BLaER1 (cell line): ENCODE measurements around the gene VPS41.
"Not testable (repeated sequence)": the region's sequence is repeated elsewhere in the genome, so short reads cannot be mapped to it uniquely, and the experiment has no call there.

Source experiments
- H3K27ac ChIP-seq: shearing (Covaris generic); formaldehyde crosslinking; 2 replicates; pipeline ENCODE4 v1.8.1; 2022
- H3K27me3 ChIP-seq: shearing (Covaris generic); formaldehyde crosslinking; 2 replicates; pipeline ENCODE4 v1.8.1; 2022
- H3K36me3 ChIP-seq: shearing (Covaris generic); formaldehyde crosslinking; 2 replicates; pipeline ENCODE4 v1.8.1; 2022
- H3K4me1 ChIP-seq: shearing (Covaris generic); formaldehyde crosslinking; 2 replicates; pipeline ENCODE4 v1.8.1; 2022
- H3K4me2 ChIP-seq: shearing (Covaris generic); formaldehyde crosslinking; 2 replicates; pipeline ENCODE4 v1.8.1; 2022
- H3K4me3 ChIP-seq: shearing (Covaris generic); formaldehyde crosslinking; 2 replicates; pipeline ENCODE4 v1.8.1; 2022
- H3K9ac ChIP-seq: shearing (Covaris generic); formaldehyde crosslinking; 2 replicates; pipeline ENCODE4 v1.8.1; 2022
- H3K9me3 ChIP-seq: shearing (Covaris generic); formaldehyde crosslinking; 2 replicates; pipeline ENCODE4 v1.8.1; 2022
- H4K20me1 ChIP-seq: shearing (Covaris generic); formaldehyde crosslinking; 2 replicates; pipeline ENCODE4 v1.8.1; 2022
- Cebpa-rat ChIP-seq: shearing (Covaris generic); IDR thresholded peaks from 2 replicates; pipeline ENCODE4 v1.8.1; 2022

The VPS41 gene

DNA sequence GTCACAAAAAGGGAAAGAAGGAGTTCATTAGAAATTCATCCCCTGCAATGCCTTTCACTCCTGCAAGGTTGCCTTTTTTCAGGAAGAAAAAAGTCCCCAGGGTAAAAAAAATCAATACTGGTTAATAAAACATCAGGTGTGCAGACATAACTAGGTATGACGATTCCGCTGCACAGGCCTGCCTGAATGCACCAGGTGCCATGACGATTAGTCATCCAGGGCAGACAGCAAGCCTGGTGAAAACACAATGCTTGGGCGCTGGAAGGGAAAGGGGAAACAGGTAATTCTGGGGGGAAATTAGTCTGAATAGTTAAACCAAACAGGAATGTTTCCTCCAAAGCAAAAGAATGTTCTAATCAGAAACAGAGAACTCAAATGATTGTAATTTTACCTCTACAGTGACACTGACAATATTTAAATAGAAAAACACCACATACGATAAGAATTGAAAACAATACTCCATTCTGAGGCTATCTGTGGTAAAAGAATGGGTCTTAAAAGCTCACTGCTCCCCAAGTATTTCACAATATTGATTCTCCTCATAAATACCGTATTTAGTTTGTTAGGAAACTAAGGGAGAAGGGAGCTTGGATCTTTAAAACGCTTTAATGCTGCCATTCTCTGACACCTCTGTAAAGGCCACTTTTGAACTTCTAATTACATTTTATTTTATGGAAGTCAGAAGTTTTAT, 45.2 kb downstream of the VPS41 start:
- Histone ChIP-seq H3K27ac (no peak overlapping the region), H3K4me1 (no peaks in the 10 kb centered on the region), H3K36me3 (peaks cover 62% of the 10 kb centered on the region), H3K4me2 (no peak overlapping the region), H4K20me1 (no peaks in the 10 kb centered on the region), H3K4me3 (no peak overlapping the region), H3K9ac (no peak overlapping the region), H3K27me3 (no peaks in the 10 kb centered on the region), H3K9me3 (no peaks in the 10 kb centered on the region)
- TF ChIP-seq Cebpa-rat: no peak

DNA sequence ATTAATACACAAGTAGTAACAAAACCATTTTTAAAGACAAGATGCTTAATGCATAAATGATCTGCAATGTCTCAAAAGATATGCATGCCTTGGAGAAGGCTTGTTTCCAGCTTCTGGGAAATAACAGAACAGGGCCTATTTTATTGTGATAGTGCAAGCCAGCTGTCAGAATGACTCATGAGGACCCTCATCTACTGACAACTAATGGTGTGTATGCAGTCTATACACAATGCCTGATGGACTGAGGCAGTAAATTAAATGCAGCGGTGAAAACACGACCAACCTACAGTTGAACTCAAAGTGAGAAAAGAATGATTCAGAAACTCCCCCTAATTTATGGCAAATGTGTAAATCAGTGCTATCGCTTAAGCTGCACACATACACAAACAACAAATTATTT, 46.3 kb downstream of the VPS41 start:
- Histone ChIP-seq H3K9ac (no peak overlapping the region), H4K20me1 (no peaks in the 10 kb centered on the region), H3K4me2 (no peak overlapping the region), H3K9me3 (no peaks in the 10 kb centered on the region), H3K27me3 (no peaks in the 10 kb centered on the region), H3K4me1 (no peaks in the 10 kb centered on the region), H3K36me3 (peaks cover 51% of the 10 kb centered on the region), H3K27ac (no peak overlapping the region), H3K4me3 (no peak overlapping the region)
- no peak for TF ChIP-seq Cebpa-rat

DNA sequence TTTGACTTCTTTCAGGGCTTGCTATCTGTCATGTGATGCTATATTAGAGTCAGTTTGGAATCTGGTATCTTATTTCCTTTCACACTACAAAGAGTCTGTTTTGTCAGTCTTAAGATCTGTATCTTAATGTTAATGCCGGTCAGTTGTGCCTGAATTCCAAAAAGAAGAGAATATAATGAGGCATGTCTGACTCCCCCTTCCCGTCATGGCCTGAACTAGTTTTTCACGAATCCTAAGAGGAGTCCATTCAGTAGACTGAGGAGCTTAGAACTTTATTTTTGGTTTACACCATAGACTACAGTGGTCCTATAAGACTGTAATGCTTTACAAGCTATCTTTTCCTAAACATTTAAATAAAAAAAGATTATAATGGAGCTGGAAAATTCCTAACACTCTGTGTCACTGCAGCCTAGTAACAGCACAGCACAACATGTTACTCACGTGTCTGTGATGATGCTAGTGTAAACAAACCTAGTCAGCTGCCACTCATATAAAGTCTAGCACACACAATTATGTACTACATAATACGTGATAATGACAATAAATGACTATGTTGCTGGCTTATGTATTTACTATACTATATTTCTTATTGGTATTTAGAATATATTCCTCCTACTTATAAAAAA, 50.6 kb downstream of the VPS41 start:
- Histone ChIP-seq H3K4me3 (no peak overlapping the region), H4K20me1 (no peaks in the 10 kb centered on the region), H3K4me2 (no peak overlapping the region), H3K4me1 (no peaks in the 10 kb centered on the region), H3K9ac (no peak overlapping the region), H3K27ac (no peak overlapping the region), H3K36me3 (peaks cover 21% of the 10 kb centered on the region), H3K27me3 (no peaks in the 10 kb centered on the region), H3K9me3 (no peaks in the 10 kb centered on the region)
- no peak for TF ChIP-seq Cebpa-rat

DNA sequence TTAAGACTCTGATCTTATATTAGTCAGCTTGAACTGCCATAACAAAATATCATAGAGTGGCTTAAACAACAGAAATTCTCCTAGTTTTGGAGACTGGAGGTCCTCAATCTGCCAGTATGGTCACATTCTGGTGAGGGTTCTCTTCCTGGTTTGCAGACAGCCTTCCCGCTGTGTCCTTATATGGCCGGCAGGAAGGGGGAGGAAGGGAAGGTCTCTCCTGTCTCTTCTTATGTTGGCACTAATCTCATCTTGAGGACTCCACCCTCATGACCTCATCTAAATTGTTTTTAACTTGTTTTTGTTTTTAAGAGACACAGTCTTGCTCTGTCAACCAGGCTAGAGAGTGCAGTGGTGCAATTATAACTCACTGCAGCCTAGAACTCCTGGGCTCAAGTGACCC, 53.1 kb downstream of the VPS41 start:
- TF ChIP-seq Cebpa-rat: no peak
- H3K4me2 ChIP-seq: no peak overlapping the region
- no peaks in the 10 kb centered on the region for H3K27me3 ChIP-seq

DNA sequence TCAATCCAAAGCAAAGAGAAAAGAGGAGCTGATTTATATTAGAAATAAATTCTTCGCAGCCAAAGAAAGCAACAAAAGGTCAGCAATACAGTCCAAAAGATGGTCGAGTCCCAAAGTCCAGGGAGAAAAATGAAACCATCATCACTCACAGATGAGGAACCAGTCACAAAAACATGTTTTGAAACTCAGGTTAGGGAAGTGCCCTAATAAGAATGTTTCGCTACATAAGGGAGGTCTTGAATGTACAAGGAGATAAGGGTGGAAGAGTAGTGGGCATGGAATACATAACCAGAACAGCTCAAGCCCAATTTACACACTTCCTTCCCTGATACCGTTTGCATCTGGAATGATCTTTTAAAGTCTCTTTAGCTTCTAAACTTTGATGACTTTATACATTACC, 53.6 kb downstream of the VPS41 start:
- Histone ChIP-seq H3K9ac (no peak overlapping the region), H3K27ac (no peak overlapping the region), H3K27me3 (no peaks in the 10 kb centered on the region), H3K4me2 (no peak overlapping the region), H3K9me3 (no peaks in the 10 kb centered on the region), H4K20me1 (no peaks in the 10 kb centered on the region), H3K4me3 (no peak overlapping the region), H3K36me3 (0 out of 2 replicates have a peak, but pooled peaks cover 4% of the 10 kb centered on the region), H3K4me1 (no peaks in the 10 kb centered on the region)
- no peak for TF ChIP-seq Cebpa-rat

More for the DNA sequence above, 53.1 kb downstream of the VPS41 start:
- H4K20me1 ChIP-seq: no peaks in the 10 kb centered on the region
- H3K36me3 ChIP-seq: peaks cover 8% of the 10 kb centered on the region
- no peak overlapping the region for H3K27ac ChIP-seq
- no peaks in the 10 kb centered on the region for H3K9me3 ChIP-seq
- H3K4me3 ChIP-seq: no peak overlapping the region
- no peaks in the 10 kb centered on the region for H3K4me1 ChIP-seq
- no peak overlapping the region for H3K9ac ChIP-seq

DNA sequence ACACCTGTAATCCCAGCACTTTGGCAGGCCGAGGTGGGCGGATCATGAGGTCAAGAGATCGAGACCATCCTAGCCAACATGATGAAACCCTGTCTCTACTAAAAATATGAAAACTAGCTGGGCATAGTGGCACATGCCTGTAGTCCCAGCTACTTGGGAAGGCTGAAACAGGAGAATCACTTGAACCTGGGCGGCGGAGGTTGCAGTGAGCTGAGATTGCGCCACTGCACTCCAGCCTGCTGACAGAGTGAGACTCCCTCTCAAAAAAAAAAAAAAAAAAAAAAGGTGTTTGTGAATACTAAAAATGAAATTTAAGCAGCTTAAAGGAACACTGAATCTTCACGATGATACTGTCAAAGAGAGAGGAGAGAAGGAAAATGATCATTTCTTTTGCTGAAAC, 54.0 kb downstream of the VPS41 start:
- H3K4me2 ChIP-seq, H3K27ac ChIP-seq, H3K4me1 ChIP-seq, H3K9ac ChIP-seq, H3K9me3 ChIP-seq, H4K20me1 ChIP-seq, H3K27me3 ChIP-seq, H3K4me3 ChIP-seq, H3K36me3 ChIP-seq: not testable (repeated sequence)

DNA sequence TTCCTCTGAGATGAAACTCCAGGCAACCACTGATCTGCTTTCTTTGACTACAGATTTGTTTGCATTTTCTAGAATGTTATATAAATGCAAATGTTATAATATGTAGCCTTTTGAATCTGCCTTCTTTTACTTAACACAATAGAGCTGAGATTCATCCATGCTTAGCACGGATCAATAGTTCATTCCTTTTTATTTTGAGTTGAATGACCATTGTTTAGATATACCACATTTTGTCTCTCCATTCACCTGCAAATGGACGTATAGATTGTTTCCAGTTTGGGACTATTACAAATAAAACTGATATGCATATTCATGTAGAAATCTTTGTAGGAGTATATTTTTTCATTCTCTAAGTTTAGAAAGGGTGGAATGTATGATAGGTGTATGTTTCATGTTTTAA, 57.7 kb downstream of the VPS41 start:
- H3K4me2 ChIP-seq: no peak overlapping the region
- no peaks in the 10 kb centered on the region for H4K20me1 ChIP-seq
- H3K9me3 ChIP-seq: no peaks in the 10 kb centered on the region
- no peaks in the 10 kb centered on the region for H3K4me1 ChIP-seq
- TF ChIP-seq Cebpa-rat: no peak
- H3K27ac ChIP-seq: no peak overlapping the region
- H3K36me3 ChIP-seq: peaks cover 12% of the 10 kb centered on the region
- H3K4me3 ChIP-seq: no peak overlapping the region
- no peak overlapping the region for H3K9ac ChIP-seq
- no peaks in the 10 kb centered on the region for H3K27me3 ChIP-seq

DNA sequence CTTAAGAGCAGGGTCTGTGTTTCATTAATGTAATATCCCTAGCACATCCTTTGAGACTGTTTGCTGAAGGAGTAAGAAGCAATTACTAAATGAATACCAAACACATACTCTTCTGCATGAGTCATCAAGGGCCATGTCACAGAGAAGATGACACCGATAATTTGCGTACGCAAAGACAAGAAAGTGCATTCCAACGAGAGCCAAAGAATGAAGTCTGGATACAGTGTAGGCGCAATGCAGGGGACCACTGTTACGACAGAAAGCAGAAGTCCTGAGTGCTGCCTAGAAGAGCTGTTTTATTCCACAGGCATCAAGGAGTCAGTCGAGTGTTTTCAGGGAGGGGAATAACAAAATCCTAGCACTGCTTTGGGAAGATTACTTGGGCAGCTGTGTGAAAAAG, 62.7 kb downstream of the VPS41 start:
- Histone ChIP-seq H3K4me1 (peaks cover 13% of the 10 kb centered on the region), H4K20me1 (peaks cover 18% of the 10 kb centered on the region; the same call in 1 of the 2 replicates), H3K9ac (no peak overlapping the region), H3K36me3 (peaks cover 9% of the 10 kb centered on the region), H3K27ac (no peak overlapping the region), H3K4me2 (no peak overlapping the region), H3K27me3 (no peaks in the 10 kb centered on the region), H3K4me3 (no peak overlapping the region), H3K9me3 (no peaks in the 10 kb centered on the region)
- TF ChIP-seq Cebpa-rat: no peak

DNA sequence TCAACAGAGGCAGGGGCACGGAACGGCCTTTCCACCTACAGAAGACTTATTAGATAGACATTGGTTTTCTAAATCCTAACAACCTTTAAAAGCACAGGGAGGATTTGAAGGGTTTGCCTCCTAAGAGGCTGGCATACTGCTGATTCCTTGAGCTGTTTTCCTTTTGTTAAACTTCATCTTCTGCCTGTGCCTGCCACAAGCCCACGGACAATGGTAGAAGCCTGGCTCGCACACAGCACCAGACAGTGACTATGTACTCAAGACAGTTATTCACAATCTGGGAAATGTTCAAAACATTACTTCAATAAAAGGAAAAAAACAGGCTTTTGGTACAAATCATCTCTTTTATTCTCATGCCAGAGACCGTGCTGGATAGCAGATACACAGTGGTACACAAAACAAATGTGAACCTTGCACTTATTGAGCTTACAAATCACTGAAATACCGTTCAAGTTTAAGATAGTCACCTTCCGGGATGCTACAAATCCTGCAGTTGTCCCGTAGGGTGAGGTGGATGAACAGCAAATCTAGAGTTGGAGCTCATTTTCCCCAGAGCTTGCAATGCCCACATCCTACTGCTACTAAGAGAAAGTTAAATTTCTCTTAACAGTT, 63.9 kb downstream of the VPS41 start:
- Histone ChIP-seq H3K9ac (no peak overlapping the region), H3K9me3 (no peaks in the 10 kb centered on the region), H3K27me3 (no peaks in the 10 kb centered on the region), H3K27ac (no peak overlapping the region), H3K4me2 (no peak overlapping the region), H3K4me3 (no peak overlapping the region), H3K4me1 (peaks cover 13% of the 10 kb centered on the region), H3K36me3 (peaks cover 9% of the 10 kb centered on the region), H4K20me1 (peaks cover 18% of the 10 kb centered on the region; the same call in 1 of the 2 replicates)
- TF ChIP-seq Cebpa-rat: no peak

DNA sequence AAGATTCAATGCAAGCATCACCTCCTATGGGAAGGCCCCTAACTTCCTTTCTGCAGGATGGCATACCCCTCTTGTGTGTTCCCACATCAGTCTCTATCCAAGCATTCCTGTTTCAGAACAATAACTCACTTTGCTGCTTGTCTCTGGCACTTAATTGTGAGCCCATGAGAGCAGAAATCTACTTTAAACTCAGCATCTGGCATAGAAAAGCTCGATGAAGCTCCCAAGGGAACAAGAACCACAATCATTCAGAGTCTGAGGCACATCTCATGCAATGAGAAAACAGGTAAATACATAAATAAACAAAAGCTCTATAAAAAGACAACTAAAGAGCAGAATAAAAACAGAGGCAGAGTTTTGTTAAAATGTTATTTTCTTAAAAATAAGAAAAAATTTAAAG, 66.2 kb downstream of the VPS41 start:
- 0 out of 2 replicates have a peak, but pooled peaks cover 3% of the 10 kb centered on the region for H3K36me3 ChIP-seq
- H4K20me1 ChIP-seq: peaks cover 18% of the 10 kb centered on the region; the same call in 1 of the 2 replicates
- H3K9ac ChIP-seq: no peak overlapping the region
- H3K4me1 ChIP-seq: peaks cover 13% of the 10 kb centered on the region
- no peak overlapping the region for H3K4me3 ChIP-seq
- H3K27ac ChIP-seq: no peak overlapping the region
- TF ChIP-seq Cebpa-rat: no peak
- H3K9me3 ChIP-seq: peaks cover 4% of the 10 kb centered on the region; the same call in 1 of the 2 replicates
- peak overlapping the region; percentile 38 for H3K4me2 ChIP-seq
- H3K27me3 ChIP-seq: no peaks in the 10 kb centered on the region
